ENCODE measurements around the gene TSBP1.
"Not testable (repeated sequence)": the region's sequence is repeated elsewhere in the genome, so short reads cannot be mapped to it uniquely, and the experiment has no call there.

GRCh38 chr6:32268459-32268858 lies 103.2 kb downstream of the TSBP1 start:
- not testable (repeated sequence) for TF ChIP-seq CTCF, EZH2phosphoT487 (IDR thresholded peaks at IDR 0.05; ENCODE audit: low read length)
